ENCODE results near the gene SEC61B. TPM values are rescaled to one million over a fixed set of nuclear protein-coding genes. Genes with fewer than 3 reads are reported as not detected.
"Not testable (repeated sequence)": the region's sequence is repeated elsewhere in the genome, so short reads cannot be mapped to it uniquely, and the experiment has no call there.

Gene SEC61B
- polyA plus RNA-seq, 2 donors: 141 to 181 TPM

DNA sequence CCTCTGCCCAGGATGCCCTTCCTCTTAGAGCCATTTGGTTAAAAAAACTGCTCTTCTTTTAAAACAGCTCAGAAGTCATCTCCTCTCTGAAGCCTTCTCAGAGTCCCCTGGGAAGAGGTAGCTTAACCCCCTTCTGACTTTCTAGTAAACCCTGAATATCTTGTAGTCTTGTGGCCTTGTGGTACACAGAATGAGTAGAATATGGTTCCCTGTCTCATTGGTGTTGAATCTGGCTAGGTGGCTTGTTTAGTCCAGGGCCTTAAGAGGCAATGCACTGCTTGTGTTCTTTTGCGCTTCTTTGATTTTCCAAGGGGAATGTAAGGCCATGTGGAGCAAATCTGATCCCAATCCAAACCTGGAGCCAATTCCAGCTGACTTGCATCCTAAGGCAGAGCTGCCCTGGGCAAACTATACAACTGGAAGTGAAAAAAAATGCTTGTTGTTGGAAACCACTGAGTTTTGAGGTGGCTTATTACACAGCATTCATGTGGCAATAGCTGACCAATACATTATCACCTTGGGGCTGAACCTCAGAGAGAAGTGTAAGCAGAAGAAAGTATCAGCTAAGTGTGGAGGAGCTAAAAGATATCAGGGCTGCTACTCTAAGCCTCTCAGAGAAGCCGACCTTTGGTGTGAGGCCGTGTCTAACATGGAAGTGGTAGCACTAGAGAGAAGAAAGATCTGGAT, 31.3 kb upstream of the SEC61B start:
- Histone ChIP-seq H3K4me3 (ENCODE audit: low read depth in 1 of 2, low read length in 2 of 2) (no peak overlapping the region), H3K4me1 (ENCODE audit: control insufficient read depth in 2 of 2, insufficient read depth in 2 of 2, low read length in 1 of 2) (no peaks in the 10 kb centered on the region), H3K9me3 (ENCODE audit: control insufficient read depth in 2 of 2, insufficient read depth in 1 of 2, low read depth in 1 of 2, low read length in 1 of 2) (no peaks in the 10 kb centered on the region), H3K36me3 (ENCODE audit: control insufficient read depth in 2 of 2, insufficient read depth in 2 of 2, low read length in 1 of 2) (no peaks in the 10 kb centered on the region), H3K27ac (ENCODE audit: low read depth in 2 of 2, low read length in 1 of 2) (no peak overlapping the region), H3K27me3 (ENCODE audit: control insufficient read depth in 1 of 2, insufficient read depth in 2 of 2, low read length in 2 of 2) (no peaks in the 10 kb centered on the region)
- 94 to 97% methylated on average over 3 of the region's 3 CpGs for WGBS, 2 donors

DNA sequence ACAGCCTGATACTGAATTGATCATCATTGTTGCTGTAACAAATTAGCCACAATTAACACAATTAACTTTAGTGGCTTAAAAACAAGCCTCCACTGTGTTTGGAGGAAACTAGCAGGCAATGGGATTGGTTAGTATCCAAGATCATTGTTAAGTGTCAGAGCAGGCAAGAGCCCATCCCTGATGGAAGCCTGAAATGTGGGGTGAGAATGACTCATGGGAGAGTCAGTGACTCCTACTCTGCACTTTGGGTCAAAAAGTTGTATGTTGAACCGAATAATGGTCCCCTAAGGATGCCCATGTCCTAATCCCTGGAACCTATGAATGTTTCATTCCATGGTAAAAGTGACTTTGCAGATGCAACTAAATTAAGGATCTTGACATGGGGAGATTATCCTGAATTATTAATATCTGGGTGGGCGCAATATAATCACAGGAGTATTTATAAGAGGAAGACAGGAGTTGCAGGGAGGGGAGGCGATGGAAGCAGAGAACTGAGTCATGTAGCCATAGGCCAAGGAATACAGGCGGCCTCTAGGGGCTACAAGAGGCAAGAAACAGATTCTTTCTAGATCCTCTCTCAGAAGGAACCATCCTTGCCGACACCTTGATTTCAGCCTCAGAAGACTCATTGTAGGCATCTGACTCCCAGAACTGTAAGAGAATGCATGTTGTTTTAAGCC, 29.2 kb upstream of the SEC61B start:
- Histone ChIP-seq H3K27me3 (ENCODE audit: control insufficient read depth in 1 of 2, insufficient read depth in 2 of 2, low read length in 2 of 2) (no peaks in the 10 kb centered on the region), H3K36me3 (ENCODE audit: control insufficient read depth in 2 of 2, insufficient read depth in 2 of 2, low read length in 1 of 2) (no peaks in the 10 kb centered on the region), H3K9me3 (ENCODE audit: control insufficient read depth in 2 of 2, insufficient read depth in 1 of 2, low read depth in 1 of 2, low read length in 1 of 2) (no peaks in the 10 kb centered on the region), H3K4me3 (ENCODE audit: low read depth in 1 of 2, low read length in 2 of 2) (no peak overlapping the region), H3K27ac (ENCODE audit: low read depth in 2 of 2, low read length in 1 of 2) (no peak overlapping the region), H3K4me1 (ENCODE audit: control insufficient read depth in 2 of 2, insufficient read depth in 2 of 2, low read length in 1 of 2) (no peaks in the 10 kb centered on the region)
- 78 to 81% methylated on average over 5 of the region's 5 CpGs for WGBS, 2 donors

DNA sequence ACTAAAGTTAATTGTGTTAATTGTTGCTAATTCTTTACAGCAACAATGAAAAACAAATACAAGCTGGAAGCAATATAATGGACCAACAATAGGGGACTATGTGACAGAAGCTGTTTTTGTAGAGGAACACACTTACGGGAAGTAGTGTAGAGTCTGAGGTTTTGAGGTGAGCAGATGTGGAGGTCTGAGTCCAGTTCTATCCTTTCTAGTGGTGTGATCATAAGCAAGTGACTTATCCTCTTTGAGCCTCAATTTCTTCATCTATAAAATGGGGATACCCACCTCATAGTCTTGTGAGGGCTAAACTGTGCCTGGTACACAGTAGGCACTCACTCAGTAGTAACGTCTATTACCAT, 28.6 kb upstream of the SEC61B start:
- no peaks in the 10 kb centered on the region for H3K27me3 ChIP-seq (ENCODE audit: control insufficient read depth in 1 of 2, insufficient read depth in 2 of 2, low read length in 2 of 2)
- H3K9me3 ChIP-seq (ENCODE audit: control insufficient read depth in 2 of 2, insufficient read depth in 1 of 2, low read depth in 1 of 2, low read length in 1 of 2): no peaks in the 10 kb centered on the region
- H3K4me3 ChIP-seq (ENCODE audit: low read depth in 1 of 2, low read length in 2 of 2): no peak overlapping the region
- H3K4me1 ChIP-seq (ENCODE audit: control insufficient read depth in 2 of 2, insufficient read depth in 2 of 2, low read length in 1 of 2): no peaks in the 10 kb centered on the region
- no peaks in the 10 kb centered on the region for H3K36me3 ChIP-seq (ENCODE audit: control insufficient read depth in 2 of 2, insufficient read depth in 2 of 2, low read length in 1 of 2)
- H3K27ac ChIP-seq (ENCODE audit: low read depth in 2 of 2, low read length in 1 of 2): no peak overlapping the region
- WGBS, 2 donors: 66 to 79% methylated on average over 2 of the region's 2 CpGs

DNA sequence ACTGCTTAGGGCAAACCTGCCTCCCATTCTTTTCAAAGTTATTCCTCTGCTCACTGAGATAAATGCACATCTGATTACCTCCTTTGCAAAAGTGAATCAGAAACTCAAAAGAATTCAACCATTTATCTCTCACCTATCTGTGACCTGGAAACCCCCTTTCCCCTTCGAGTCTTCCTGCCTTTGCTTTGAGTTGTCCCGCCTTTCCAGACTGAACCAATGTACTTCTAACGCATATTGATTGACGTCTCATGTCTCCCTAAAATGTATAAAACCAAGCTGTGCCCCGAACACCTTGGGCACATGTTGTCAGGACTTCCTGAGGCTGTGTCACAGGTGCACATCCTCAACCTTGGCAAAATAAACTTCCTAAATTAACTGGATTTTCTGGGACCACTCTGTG, 25.6 kb upstream of the SEC61B start:
- not testable (repeated sequence) for H3K4me1 ChIP-seq (ENCODE audit: control insufficient read depth in 2 of 2, insufficient read depth in 2 of 2, low read length in 1 of 2); H3K36me3 ChIP-seq (ENCODE audit: control insufficient read depth in 2 of 2, insufficient read depth in 2 of 2, low read length in 1 of 2); H3K9me3 ChIP-seq (ENCODE audit: control insufficient read depth in 2 of 2, insufficient read depth in 1 of 2, low read depth in 1 of 2, low read length in 1 of 2); H3K4me3 ChIP-seq (ENCODE audit: low read depth in 1 of 2, low read length in 2 of 2); H3K27me3 ChIP-seq (ENCODE audit: control insufficient read depth in 1 of 2, insufficient read depth in 2 of 2, low read length in 2 of 2); H3K27ac ChIP-seq (ENCODE audit: low read depth in 2 of 2, low read length in 1 of 2)
- WGBS, 2 donors: 79 to 83% methylated on average over 5 of the region's 5 CpGs

DNA sequence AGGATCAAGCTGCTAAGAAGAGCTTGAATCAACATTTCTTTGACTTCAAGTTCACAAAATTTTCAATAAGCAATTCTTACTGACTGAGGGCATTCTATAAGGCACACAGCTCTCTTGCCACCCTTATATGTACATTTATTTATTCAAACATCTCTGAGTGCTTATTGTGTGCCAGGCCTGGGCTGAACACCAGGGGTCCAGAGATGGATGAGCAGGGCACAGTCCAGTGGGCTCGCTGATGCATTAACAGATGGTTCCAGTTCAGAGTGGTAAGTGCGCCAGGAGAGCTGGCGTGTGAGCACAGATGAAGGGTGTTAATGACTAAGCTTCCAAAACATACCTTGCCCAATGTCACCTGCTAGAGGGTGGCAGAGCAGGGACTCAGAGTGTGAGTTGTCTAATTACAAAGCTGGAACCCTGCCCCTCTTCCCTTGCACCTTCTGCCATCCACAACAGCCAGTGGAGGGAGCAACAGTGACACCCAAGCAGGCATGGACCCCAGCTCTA, 24.9 kb upstream of the SEC61B start:
- Histone ChIP-seq H3K27me3 (ENCODE audit: control insufficient read depth in 1 of 2, insufficient read depth in 2 of 2, low read length in 2 of 2) (no peaks in the 10 kb centered on the region), H3K4me1 (ENCODE audit: control insufficient read depth in 2 of 2, insufficient read depth in 2 of 2, low read length in 1 of 2) (no peaks in the 10 kb centered on the region), H3K4me3 (ENCODE audit: low read depth in 1 of 2, low read length in 2 of 2) (no peak overlapping the region), H3K27ac (ENCODE audit: low read depth in 2 of 2, low read length in 1 of 2) (no peak overlapping the region), H3K36me3 (ENCODE audit: control insufficient read depth in 2 of 2, insufficient read depth in 2 of 2, low read length in 1 of 2) (no peaks in the 10 kb centered on the region), H3K9me3 (ENCODE audit: control insufficient read depth in 2 of 2, insufficient read depth in 1 of 2, low read depth in 1 of 2, low read length in 1 of 2) (no peaks in the 10 kb centered on the region)
- WGBS, 2 donors: 90 to 92% methylated on average over 3 of the region's 3 CpGs

- H3K4me1 ChIP-seq (ENCODE audit: control insufficient read depth in 2 of 2, insufficient read depth in 2 of 2, low read length in 1 of 2): no peaks in the 10 kb centered on the region
- H3K36me3 ChIP-seq (ENCODE audit: control insufficient read depth in 2 of 2, insufficient read depth in 2 of 2, low read length in 1 of 2): no peaks in the 10 kb centered on the region
- no peak overlapping the region for H3K27ac ChIP-seq (ENCODE audit: low read depth in 2 of 2, low read length in 1 of 2)
- 61 to 66% methylated on average over 9 of the region's 9 CpGs for WGBS, 2 donors
- H3K27me3 ChIP-seq (ENCODE audit: control insufficient read depth in 1 of 2, insufficient read depth in 2 of 2, low read length in 2 of 2): no peaks in the 10 kb centered on the region
- no peak overlapping the region for H3K4me3 ChIP-seq (ENCODE audit: low read depth in 1 of 2, low read length in 2 of 2)
- no peaks in the 10 kb centered on the region for H3K9me3 ChIP-seq (ENCODE audit: control insufficient read depth in 2 of 2, insufficient read depth in 1 of 2, low read depth in 1 of 2, low read length in 1 of 2)
Observed at GRCh38 chr9:99197987-99198386, 24.1 kb upstream of the SEC61B start.

DNA sequence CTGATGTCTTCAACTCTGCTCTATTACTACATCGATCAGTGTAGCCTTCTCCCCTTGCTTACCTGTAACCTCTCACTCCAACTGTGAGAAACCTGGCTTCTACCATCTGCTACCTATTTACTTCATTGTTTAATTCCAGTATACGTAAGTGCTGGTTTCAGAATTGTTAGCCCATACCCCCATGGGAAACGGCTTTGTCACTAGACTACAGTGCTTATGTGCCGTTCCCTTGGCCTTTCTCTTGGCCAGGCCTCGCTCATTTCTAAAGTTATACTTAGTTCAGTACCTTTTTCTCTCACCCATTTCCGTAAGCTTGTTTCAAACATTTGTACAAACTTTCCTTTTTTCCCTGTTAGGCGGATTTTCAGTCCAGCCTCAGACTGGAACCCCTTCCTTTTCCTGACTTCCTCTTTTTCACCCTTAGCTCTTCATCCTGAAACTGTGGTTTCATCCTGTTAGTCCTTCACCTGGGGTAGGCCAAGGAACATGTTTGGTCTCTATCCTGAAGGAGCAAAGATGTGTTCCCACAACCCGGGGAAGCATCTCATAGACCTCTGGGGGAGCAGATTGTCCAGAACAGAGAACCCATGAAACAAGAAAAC, 22.0 kb upstream of the SEC61B start:
- Histone ChIP-seq H3K36me3 (ENCODE audit: control insufficient read depth in 2 of 2, insufficient read depth in 2 of 2, low read length in 1 of 2) (no peaks in the 10 kb centered on the region), H3K9me3 (ENCODE audit: control insufficient read depth in 2 of 2, insufficient read depth in 1 of 2, low read depth in 1 of 2, low read length in 1 of 2) (no peaks in the 10 kb centered on the region), H3K27me3 (ENCODE audit: control insufficient read depth in 1 of 2, insufficient read depth in 2 of 2, low read length in 2 of 2) (no peaks in the 10 kb centered on the region), H3K4me1 (ENCODE audit: control insufficient read depth in 2 of 2, insufficient read depth in 2 of 2, low read length in 1 of 2) (no peaks in the 10 kb centered on the region), H3K4me3 (ENCODE audit: low read depth in 1 of 2, low read length in 2 of 2) (no peak overlapping the region), H3K27ac (ENCODE audit: low read depth in 2 of 2, low read length in 1 of 2) (no peak overlapping the region)
- WGBS, 2 donors: 86 to 89% methylated on average over 8 of the region's 8 CpGs

- Histone ChIP-seq H3K4me1 (ENCODE audit: control insufficient read depth in 2 of 2, insufficient read depth in 2 of 2, low read length in 1 of 2) (no peaks in the 10 kb centered on the region), H3K36me3 (ENCODE audit: control insufficient read depth in 2 of 2, insufficient read depth in 2 of 2, low read length in 1 of 2) (no peaks in the 10 kb centered on the region), H3K27ac (ENCODE audit: low read depth in 2 of 2, low read length in 1 of 2) (no peak overlapping the region), H3K4me3 (ENCODE audit: low read depth in 1 of 2, low read length in 2 of 2) (no peak overlapping the region), H3K27me3 (ENCODE audit: control insufficient read depth in 1 of 2, insufficient read depth in 2 of 2, low read length in 2 of 2) (no peaks in the 10 kb centered on the region), H3K9me3 (ENCODE audit: control insufficient read depth in 2 of 2, insufficient read depth in 1 of 2, low read depth in 1 of 2, low read length in 1 of 2) (no peaks in the 10 kb centered on the region)
- WGBS, 2 donors: 70 to 76% methylated on average over 5 of the region's 5 CpGs
Observed at GRCh38 chr9:99201603-99202002, 20.5 kb upstream of the SEC61B start.

GRCh38 chr9:99210572-99210971, 11.5 kb upstream of the SEC61B start:
- no peaks in the 10 kb centered on the region for H3K27me3 ChIP-seq (ENCODE audit: control insufficient read depth in 1 of 2, insufficient read depth in 2 of 2, low read length in 2 of 2)
- H3K9me3 ChIP-seq (ENCODE audit: control insufficient read depth in 2 of 2, insufficient read depth in 1 of 2, low read depth in 1 of 2, low read length in 1 of 2): peaks cover 0 to 14% of the 10 kb centered on the region in 2 donors
- no peak overlapping the region for H3K27ac ChIP-seq (ENCODE audit: low read depth in 2 of 2, low read length in 1 of 2)
- no peaks in the 10 kb centered on the region for H3K4me1 ChIP-seq (ENCODE audit: control insufficient read depth in 2 of 2, insufficient read depth in 2 of 2, low read length in 1 of 2)
- no peak overlapping the region for H3K4me3 ChIP-seq (ENCODE audit: low read depth in 1 of 2, low read length in 2 of 2)
- peaks cover 0 to 2% of the 10 kb centered on the region in 2 donors for H3K36me3 ChIP-seq (ENCODE audit: control insufficient read depth in 2 of 2, insufficient read depth in 2 of 2, low read length in 1 of 2)

Measured in esophagus (tissue), 2 donors.